T-helper 1 cell treated with Interleukin-12 subunit alpha and Interleukin-12 subunit beta and Interleukin-4 antibody, amounts not matched to agents 30 ng/mL and 1 ng/mL, for 36 hours (primary cell): ENCODE measurements around the gene VKORC1L1. TPM values are rescaled to one million over a fixed set of nuclear protein-coding genes. Genes with fewer than 3 reads are reported as not detected.
"Not testable (repeated sequence)": the region's sequence is repeated elsewhere in the genome, so short reads cannot be mapped to it uniquely, and the experiment has no call there.

Experiments
- intact Hi-C: fragments of 100-400 bp; cut with micrococcal nuclease; formaldehyde crosslinking; loops from one replicate; pipeline ENCODE4 v1.15.1; 2024
- total RNA-seq: library from RNA; stranded (reverse); gene quantifications from 2 replicates; pipeline ENCODE4 v1.2.3, GENCODE V29; 2022

The VKORC1L1 gene
- total RNA-seq, 1 donor from 2014 or later = 19.0 TPM

DNA sequence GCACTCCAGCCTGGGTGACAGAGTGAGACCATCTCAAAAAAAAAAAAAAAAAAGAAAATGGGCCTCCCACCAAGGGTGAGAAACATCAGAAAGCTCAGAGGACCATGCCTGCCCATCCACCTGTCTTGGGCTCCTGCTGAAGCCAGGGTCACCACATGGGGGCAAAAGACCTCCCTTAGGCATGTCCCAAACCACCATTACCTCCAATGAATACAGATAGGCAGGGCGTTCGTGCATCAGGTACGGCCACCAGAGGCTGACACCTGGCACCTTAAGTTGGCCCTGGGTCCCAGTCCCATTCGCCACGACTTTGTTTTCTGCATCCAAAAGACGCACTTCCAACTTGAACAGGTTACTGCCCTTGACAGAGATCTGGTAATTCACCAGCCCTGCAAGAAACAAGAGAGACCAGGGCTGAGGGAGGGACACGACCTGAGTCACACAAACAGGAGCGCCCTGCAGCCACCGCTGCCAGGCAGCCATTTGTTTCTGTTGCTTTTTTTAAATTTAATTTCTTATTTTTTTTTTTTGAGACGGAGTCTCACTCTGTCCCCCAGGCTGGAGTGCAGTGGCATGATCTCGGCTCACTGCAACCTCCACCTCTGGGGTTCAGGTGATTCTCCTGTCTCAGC, 103.1 kb downstream of the VKORC1L1 start:
- intact Hi-C loops = no loop called here

DNA sequence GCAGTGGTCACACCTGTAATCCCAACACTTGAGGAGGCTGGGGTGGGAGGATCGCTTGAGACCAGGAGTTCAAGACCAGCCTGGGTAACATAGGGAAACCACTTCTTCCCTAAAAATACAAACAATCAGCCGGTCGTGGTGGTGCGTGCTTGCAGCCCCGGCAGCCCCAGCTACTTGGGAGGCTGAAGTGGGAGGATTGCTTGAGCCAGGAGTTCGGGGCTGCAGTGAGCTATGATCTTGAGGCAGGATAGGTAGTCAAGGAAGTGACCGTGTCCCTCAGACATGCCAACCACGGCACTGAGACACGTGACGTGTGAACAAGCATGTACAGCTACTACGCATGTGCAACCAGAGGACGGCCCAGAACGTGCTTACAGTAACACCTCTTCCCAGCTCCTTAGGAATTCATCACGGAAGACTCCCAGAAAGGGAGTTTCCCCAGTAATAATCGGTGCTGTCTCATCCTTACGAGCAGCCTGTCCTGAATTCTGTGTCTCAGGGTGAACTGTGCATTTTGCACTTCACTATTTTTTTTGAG, 103.9 kb downstream of the VKORC1L1 start:
- intact Hi-C loops = no loop called here

DNA sequence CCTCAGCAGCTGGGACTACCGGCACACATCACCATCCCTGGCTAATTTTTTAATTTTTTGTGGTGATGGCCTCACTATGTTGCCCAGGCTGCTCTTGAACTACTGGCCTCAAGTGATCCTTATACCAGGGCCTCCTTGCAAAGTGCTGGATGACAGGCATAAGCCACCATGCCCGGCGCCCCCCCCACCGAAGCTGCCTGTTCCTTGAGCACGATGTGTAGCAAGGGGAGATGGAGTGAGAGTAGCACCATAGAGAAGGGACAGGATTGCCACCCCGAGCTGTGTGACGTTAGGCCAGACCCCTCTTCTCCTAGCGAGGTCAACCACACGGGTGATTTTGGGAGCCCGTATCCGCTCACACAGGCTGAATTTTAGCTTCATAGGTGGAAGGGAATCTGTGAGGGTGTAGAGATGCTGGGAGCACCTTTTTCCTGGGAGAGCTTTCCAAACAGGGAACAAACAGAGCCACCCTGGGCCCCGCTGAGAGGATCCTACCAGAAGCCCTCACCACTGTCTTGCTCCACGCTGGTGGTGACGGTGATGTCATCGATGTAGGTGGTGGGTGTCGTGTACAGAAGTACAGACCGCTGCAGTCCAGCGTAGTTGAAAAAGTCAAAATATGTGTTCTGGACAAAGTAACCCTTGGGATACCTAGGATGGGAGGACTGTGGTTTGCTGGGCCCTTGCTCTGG, 106.2 kb downstream of the VKORC1L1 start:
- intact Hi-C loops = no loop called here

DNA sequence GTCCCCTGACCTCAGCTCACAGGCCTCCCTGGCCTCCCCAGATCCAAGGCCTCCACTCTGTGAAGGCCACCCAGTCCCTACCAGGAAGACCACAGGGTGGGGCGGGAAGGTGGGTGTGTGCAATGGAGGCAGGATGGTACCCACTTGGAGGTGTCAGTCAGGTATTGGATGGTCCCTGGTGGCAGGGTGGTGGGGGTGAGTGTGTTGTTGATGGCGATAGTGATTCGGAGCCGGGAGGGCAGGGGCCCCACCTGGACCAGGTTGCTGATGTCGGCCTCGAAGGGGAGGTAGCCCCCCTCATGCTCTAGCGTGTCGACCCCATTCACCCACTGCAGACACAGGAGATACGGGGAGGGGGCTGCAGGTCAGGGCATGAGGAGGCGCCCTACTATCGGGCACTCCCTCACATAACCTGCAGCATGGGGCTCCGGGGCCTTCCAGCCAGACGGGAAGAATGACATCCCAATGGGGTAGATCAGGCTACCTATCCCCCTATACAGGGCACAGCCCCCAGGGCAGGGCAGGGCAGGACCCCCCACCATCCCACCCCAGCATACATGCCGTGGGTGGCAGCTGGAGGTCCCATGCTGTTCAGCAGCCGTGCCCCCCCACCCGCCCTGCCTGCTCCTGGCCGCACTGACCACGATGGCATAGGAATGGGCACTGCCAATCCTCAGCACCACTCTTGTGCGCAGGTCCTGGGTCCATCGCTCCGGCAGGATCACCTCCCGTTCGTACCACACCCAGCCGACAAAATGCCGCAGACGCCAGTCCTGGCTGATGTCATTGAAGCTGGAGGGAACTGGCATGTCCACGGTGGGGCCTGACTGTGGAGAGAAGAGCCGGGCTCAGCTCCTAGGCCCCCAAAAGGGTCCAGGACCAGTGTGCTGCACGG, 107.0 kb downstream of the VKORC1L1 start:
- intact Hi-C loops = loop anchor here (2.0 to 5.0 kb wide), 6 partner anchors 649 to 1673 kb away; partner anchors contain the start of genes KCTD7 and TMEM248

DNA sequence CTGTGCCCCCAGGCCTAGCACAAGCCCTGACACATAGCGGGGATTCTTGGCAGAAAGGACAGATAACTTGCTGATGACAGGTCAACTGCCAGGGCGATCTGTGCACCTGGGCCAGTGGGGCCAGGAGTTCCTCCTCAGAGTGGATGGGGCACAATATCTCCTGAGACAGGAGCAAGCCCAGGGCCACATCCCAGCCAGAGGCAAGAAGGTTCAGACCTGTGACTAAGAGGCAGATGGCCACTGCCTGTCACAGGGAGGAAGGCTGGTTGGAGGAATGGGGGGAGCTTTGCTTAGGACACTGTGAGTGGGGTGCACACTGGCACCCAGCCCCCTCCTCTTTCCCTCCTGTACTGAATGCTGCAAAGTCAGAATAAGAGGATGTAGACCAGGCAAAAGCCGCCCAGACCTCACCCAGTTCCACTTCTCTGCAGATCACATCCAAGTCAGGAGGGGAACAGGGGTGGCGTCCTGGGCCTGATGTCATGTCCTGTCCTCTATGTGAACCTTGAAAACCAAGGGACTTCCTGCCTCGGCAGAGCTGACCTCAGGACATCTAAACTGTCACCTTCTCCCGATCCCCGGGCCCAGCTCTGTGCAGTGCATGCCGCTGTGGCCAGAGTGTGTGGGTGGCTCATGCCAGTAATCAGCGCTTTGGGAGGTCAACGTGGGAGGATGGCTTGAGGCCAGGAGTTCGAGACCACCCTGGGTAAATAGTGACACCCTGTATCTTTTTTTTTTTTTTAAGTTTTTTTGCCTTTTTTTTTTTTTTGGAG, 107.8 kb downstream of the VKORC1L1 start:
- intact Hi-C loops = loop anchor here (2.0 to 5.0 kb wide), 6 partner anchors 648 to 1673 kb away; partner anchors contain the start of genes KCTD7 and TMEM248

DNA sequence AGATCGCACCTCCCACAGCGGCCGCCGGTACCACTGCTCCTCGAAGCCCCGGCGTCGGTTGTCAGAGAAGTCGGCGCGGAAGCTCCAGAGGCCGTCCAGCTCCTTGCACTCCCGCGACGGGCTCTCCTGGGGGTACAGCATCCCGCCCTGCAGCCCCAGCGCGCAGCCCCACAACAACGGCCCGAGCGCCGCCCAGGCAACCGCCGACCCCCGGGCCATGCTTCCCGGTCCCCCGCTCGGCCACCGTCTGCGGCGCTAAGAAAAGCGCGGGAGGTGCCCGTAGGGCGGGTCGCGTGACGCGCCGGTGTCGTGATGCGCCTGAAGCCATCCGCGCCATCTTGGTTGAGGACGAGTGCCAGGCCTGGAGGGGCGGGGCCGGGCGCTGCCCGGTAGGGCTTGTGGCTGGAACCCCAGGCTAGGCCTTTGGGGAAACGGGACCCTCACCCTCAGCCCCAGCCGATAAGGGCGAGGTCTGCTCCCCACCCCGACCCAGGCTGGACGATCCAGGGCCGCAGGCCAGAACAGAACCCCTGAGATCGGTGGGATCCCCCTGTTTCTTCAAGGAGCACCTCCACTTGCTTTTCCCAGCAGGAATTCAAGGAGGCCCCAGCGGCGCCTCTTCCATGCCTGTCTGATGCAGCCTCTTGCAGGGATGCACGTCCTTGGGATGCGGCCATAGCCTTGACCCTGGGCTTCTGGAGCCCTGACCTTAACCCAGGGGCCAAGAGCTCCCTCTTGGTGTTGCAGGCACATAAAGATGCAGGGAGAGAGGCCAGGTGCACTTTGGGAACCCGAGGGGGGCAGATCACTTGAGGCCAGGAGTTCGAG, 109.3 kb downstream of the VKORC1L1 start, which contains the start of gene GUSB:
TSS of gene GUSB (minus strand) at position 249 of the 828 bp plus-strand sequence. CDS start at position 219, 30 bp downstream.
- intact Hi-C loops = loop anchor here (1.0 to 5.0 kb wide), 17 partner anchors 93 to 1675 kb away; partner anchors contain the start of genes ASL, KCTD7, TMEM248 and TYW1

DNA sequence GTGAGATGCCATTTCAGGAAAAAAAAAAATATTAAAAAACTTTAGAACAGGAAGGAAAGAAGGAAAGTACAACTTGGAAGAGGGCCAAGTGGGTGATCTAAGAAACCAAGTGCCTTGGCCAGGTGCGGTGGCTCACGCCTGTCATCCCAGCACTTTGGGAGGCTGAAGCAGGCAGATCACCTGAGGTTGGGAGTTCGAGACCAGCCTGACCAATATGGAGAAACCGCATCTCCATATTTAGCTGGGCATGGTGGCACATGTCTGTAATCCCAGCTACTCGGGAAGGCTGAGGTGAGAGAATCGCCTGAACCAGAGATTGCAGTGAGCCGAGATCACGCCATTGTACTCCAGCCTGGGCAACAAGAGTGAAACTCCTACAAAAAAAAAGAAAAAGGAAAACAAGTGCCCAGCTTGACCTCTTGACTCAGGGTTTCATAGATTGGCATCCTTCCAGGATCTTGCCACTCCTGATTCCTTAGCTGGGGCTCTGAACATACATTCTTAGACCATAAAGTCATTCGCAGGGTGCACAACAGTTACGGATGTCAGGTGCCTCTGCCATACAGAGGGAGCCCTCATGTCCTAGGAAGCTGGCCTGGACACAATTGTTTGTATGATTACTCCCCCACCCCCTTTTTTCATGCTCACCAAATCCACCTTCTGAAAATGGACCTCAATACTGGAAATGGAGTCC, 111.2 kb downstream of the VKORC1L1 start:
- intact Hi-C loops = loop anchor here (2.0 to 5.0 kb wide), 3 partner anchors 947 to 1677 kb away; partner anchors contain the start of gene TYW1

DNA sequence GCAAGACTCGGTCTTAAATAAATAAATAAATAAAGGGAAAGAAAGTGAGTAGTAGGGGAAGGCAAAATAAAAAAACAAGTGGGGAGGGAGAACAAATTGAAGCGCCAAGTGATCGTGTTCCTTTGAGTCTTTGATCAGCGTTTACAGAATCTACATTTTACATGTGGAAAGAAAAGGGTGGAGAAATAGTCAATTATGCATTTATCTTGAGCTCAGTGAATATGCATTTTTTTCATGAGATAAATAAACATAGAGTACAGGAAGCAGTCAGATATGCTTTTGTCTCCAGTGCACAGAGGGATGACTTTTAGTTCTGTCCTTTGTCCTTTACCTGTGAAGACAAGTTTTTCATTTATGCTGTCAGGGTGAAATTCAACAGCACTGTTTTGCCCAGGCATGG, 115.2 kb downstream of the VKORC1L1 start:
- intact Hi-C loops = no loop called here

DNA sequence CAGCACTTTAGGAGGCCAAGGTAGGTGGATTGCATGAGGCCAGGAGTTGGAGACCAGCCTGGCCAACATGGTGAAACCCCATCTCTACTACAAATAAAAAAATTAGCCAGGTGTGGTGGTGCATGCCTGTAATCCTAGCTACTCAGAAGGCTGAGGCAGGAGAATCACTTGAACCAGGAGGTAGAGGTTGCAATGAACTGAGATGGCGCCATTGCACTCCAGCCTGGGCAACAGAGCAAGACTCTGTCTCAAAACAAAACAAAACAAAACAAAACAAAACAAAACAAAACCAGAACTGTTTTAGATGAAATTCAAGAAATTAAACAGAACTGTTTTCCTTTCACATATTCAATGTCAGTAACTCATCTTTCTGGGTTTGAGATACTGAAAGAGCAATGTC, 115.6 kb downstream of the VKORC1L1 start:
- intact Hi-C loops = not testable (repeated sequence)

DNA sequence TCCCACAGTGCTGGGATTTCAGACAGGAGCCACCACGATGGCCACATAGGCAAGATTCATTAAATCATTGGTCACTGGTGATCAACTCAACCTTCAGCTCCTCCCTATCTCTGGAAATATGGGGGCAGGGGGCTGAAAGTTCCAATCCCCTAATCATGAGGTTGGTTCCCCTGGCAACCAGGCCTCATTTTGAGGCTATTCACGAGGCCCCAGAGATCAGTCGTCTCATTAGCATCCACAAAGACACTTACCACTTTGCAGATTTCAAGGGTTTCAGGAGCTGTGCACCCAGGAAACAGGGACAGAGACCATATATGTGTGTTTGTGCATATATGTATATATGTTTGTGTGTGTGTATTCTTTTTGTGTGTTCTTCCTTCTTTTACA, 116.8 kb downstream of the VKORC1L1 start:
- intact Hi-C loops = no loop called here

DNA sequence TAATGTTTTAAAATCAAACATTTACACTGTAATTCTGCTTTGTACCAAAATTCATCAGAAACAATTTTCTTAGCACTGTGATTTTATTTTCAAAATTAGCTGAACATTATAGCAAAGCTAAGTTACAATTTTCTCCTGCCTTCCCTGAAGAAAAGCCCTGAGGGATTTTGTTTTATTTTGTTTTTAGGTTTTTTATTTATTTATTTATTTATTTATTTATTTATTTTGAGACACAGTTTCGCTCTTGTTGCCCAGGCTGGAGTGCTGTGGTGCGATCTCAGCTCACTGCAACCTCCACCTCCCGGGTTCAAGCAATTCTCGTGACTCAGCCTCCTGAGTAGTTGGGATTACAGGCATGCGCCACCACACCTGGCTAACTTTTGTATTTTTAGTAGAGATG, 119.0 kb downstream of the VKORC1L1 start:
- intact Hi-C loops = not testable (repeated sequence)

DNA sequence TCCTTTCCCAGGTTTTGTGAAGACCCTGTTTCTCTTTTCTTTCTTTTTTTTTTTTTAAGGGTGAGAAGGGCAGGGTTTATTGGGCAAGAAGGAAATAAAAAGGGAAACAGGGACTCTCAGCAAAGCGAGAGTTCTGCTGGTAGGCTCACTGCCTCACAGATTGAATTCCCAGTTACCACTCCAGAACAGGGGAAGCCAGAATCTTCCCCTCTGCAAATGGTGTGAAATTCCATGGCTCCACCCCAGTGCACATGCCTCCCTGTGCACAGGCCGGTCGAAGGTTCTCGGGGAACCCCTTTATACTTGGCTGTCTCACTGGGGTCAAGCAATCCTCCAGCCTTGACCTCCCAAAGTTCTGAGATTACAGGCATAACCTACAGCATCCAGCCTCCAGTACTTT, 119.7 kb downstream of the VKORC1L1 start:
- intact Hi-C loops = no loop called here

DNA sequence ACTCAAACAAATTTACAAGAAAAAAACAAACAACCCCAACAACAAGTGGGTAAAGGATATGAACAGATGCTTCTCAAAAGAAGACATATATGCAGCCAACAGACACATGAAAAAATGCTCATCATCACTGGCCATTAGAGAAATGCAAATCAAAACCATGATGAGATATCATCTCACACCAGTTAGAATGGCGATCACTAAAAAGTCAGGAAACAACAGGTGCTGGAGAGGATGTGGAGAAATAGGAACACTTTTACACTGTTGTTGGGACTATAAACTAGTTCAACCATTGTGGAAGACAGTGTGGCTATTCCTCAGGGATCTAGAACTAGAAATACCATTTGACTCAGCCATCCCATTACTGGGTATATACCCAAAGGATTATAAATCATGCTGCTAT, 122.1 kb downstream of the VKORC1L1 start:
- intact Hi-C loops = not testable (repeated sequence)

DNA sequence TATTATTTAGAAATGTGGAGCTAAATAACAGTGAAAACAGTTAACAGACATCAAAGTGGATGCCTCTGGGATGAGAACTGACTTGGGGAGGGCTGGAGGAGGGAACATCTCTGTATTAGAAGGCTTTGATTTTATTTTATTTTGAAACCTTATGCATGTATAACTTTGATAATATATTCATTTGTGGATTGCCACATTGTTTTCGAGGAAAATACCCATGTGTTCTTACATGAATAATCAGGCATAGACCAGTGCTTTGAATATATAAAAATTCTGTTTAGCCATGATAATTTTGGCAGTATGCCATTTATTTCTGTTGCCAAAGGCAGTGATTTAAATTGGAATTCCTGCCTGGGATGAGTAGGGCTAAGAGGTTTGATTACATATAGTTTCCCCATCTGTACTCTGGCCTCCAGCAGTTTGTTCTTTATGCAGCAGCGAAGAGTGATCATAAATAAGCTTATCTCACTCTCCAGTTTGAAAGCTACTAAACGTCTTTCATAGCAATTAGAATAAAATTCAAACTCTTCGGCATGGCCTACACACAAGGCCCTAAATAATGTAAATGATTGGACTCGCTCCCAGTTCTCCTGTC, 128.0 kb downstream of the VKORC1L1 start:
- intact Hi-C loops = not testable (repeated sequence)

DNA sequence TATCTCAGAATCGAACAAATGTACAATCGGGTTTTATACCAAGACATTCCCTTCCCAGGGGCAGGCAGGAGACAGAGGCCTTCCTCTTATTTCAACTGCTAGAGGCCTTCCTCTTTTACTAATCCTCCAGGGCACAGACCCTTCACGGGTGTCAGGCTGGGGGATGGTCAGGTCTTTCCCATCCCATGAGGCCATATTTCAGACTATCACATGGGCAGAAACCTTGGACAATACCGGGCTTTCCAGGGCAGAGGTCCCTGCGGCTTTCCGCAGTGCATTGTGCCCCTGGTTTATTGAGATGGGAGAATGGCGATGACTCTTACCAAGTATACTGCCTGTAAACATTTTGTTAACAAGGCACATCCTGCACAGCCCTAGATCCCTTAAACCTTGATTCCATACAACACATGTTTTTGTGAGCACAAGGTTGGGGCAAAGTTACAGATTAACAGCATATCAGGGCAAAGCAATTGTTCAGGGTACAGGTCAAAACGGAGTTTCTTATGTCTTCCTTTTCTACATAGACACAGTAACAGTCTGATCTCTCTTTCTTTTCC, 132.3 kb downstream of the VKORC1L1 start:
- intact Hi-C loops = not testable (repeated sequence)

DNA sequence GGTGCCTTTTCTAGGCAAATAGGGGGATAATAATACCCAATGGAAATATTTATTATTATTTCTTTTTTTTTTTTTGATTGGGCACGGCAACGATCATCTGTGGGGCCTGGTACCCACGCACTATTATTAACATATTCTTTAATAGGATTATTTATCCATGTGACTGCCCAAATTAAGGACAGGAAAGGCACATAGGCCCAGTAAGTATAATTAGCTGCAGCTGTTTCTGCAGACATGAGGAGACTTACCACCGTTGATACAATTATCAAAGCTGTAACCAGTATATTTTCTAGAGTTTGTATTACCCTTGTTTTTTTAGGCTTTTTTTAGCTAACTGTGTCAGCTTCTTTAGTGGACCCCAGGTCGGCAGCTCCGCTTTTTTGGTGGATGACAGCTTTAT, 134.4 kb downstream of the VKORC1L1 start:
- intact Hi-C loops = no loop called here
